A549 (cell line): Measurements from ENCODE around the gene DTX4.

Source experiments
- ESRRA ChIP-seq: fragments of 150-350 bp; IDR thresholded peaks from 2 replicates; pipeline ENCODE4 v1.6.1; 2014; ENCODE audit warnings: mild to moderate bottlenecking, low read length, borderline replicate concordance
- FOSB ChIP-seq: fragments of 250-450 bp; sonication (Bioruptor Pico); IDR thresholded peaks from 2 replicates; pipeline ENCODE4 v1.5.0; 2020; ENCODE audit warnings: mild to moderate bottlenecking, moderate library complexity
- FOSL2 ChIP-seq, 2 experiments: fragments of 450-650 bp in 1 of 2; fragments of >200 bp in 1 of 2; sonication (Bioruptor Twin) in 1 of 2; formaldehyde crosslinking; IDR thresholded peaks; 2 replicates each; pipeline versions ENCODE4 v1.5.0 to v1.6.1; 2016 to 2020; ENCODE audit warnings: mild to moderate bottlenecking in 1 of 2, moderate library complexity in 1 of 2
- KDM1A ChIP-seq: fragments of 200-600 bp; sonication (generic); IDR thresholded peaks from 2 replicates; pipeline ENCODE4 v1.6.1; 2016; ENCODE audit warnings: low read depth, mild to moderate bottlenecking
- MAZ ChIP-seq: fragments of 150-350 bp; IDR thresholded peaks from 2 replicates; pipeline ENCODE4 v1.6.1; 2014; ENCODE audit warnings: antibody characterized with exemption, low read depth, low read length, borderline replicate concordance
- NFE2L2 ChIP-seq: fragments of 150-350 bp; conservative IDR thresholded peaks from 2 replicates; pipeline ENCODE4 v1.6.1; 2014; ENCODE audit warnings: low read length
- POLR2A ChIP-seq: IDR thresholded peaks from 2 replicates; pipeline ENCODE4 v1.6.1; 2012; ENCODE audit warnings: mild to moderate bottlenecking, low read length
- RFX5 ChIP-seq: fragments of 450-650 bp; IDR thresholded peaks from 2 replicates; pipeline ENCODE4 v1.7.1; 2014; ENCODE audit warnings: antibody characterized with exemption, mild to moderate bottlenecking, moderate library complexity
- TP53 ChIP-seq: fragments of 250-450 bp; sonication (Bioruptor Pico); IDR thresholded peaks from 2 replicates; pipeline ENCODE4 v1.5.0; 2021; ENCODE audit warnings: mild to moderate bottlenecking, moderate library complexity
- TF ChIP-seq, protein P1 (sequence below): fragments of >200 bp; sonication (Bioruptor Twin); formaldehyde crosslinking; IDR thresholded peaks from 3 replicates; pipeline ENCODE4 v1.5.1; 2016
- TF ChIP-seq, protein P2 (sequence below): IDR thresholded peaks from 2 replicates; pipeline ENCODE4 v1.6.1; 2012
- TF ChIP-seq, protein P3 (sequence below): IDR thresholded peaks from 2 replicates; pipeline ENCODE4 v1.6.1; 2012; ENCODE audit warnings: low read depth, borderline replicate concordance

DNA sequence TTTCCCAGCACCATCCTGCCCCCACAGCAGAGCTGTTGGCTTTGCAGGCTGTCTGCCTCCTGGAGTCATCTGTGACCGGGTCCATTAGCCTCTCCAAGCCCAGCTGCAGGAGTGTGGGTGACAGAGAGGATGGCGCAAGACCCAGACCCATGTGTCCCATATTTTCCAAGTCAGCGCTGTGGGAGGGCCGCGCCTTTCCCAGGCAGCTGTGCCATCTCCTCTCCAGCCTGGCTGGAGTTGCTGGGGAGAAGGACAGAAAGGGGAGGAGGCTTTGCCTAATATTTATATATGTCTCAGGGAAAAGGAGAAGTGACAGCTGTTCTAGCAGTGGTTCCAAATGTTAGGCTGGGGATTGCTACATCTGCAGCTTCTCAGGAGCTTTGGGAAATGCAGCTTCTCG is 15.7 kb downstream of the DTX4 start:
- TF ChIP-seq FOSB (CRISPR knock-in tag) (no peak), MAZ (no peak), RFX5 (no peak), NFE2L2 (no peak), TP53 (CRISPR knock-in tag) (no peak), KDM1A (no peak), ESRRA (no peak), POLR2A (no peak), FOSL2 (IDR thresholded peaks at IDR 0.05) (no peak), FOSL2 (CRISPR knock-in tag; IDR thresholded peaks at IDR 0.05) (no peak)
- TF ChIP-seq, protein P1, sequence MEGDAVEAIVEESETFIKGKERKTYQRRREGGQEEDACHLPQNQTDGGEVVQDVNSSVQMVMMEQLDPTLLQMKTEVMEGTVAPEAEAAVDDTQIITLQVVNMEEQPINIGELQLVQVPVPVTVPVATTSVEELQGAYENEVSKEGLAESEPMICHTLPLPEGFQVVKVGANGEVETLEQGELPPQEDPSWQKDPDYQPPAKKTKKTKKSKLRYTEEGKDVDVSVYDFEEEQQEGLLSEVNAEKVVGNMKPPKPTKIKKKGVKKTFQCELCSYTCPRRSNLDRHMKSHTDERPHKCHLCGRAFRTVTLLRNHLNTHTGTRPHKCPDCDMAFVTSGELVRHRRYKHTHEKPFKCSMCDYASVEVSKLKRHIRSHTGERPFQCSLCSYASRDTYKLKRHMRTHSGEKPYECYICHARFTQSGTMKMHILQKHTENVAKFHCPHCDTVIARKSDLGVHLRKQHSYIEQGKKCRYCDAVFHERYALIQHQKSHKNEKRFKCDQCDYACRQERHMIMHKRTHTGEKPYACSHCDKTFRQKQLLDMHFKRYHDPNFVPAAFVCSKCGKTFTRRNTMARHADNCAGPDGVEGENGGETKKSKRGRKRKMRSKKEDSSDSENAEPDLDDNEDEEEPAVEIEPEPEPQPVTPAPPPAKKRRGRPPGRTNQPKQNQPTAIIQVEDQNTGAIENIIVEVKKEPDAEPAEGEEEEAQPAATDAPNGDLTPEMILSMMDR = no peak
- TF ChIP-seq, protein P2, sequence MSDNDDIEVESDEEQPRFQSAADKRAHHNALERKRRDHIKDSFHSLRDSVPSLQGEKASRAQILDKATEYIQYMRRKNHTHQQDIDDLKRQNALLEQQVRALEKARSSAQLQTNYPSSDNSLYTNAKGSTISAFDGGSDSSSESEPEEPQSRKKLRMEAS = no peak
- TF ChIP-seq, protein P3, sequence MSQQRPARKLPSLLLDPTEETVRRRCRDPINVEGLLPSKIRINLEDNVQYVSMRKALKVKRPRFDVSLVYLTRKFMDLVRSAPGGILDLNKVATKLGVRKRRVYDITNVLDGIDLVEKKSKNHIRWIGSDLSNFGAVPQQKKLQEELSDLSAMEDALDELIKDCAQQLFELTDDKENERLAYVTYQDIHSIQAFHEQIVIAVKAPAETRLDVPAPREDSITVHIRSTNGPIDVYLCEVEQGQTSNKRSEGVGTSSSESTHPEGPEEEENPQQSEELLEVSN = no peak
